Measurements from ENCODE around the gene RBP3.

RBP3 gene

GRCh38 chr10:47318706-47319105, 29.5 kb upstream of the RBP3 start:
- no peak overlapping the region for H3K27ac ChIP-seq (ENCODE audit: low read length)
- no peaks in the 10 kb centered on the region for H3K36me3 ChIP-seq (replicated peaks; ENCODE audit: insufficient read depth, low read length)
- no peak overlapping the region for H3K9ac ChIP-seq (ENCODE audit: low read length)
- no peak overlapping the region for H3K4me3 ChIP-seq (ENCODE audit: low read length)
- H2AFZ ChIP-seq (ENCODE audit: low read length): no peak overlapping the region
- H3K4me1 ChIP-seq (ENCODE audit: low read length): no peaks in the 10 kb centered on the region
- no peak for TF ChIP-seq EZH2 (optimal IDR thresholded peaks at IDR 0.05; ENCODE audit: low read depth, low read length)
- no peak for TF ChIP-seq EZH2phosphoT487 (IDR thresholded peaks at IDR 0.05; ENCODE audit: low read length)
- TF ChIP-seq CTCF (IDR thresholded peaks at IDR 0.05; ENCODE audit: low read length): no peak
- H3K9me3 ChIP-seq (replicated peaks; ENCODE audit: insufficient read depth, low read length): no peaks in the 10 kb centered on the region
- H3F3A ChIP-seq (ENCODE audit: insufficient read depth, low read length): no peaks in the 10 kb centered on the region
- H3K79me2 ChIP-seq (ENCODE audit: low read length): no peaks in the 10 kb centered on the region
- H3K9me2 ChIP-seq (replicated peaks; ENCODE audit: insufficient read depth, low read length): no peaks in the 10 kb centered on the region
- no peaks in the 10 kb centered on the region for H4K20me1 ChIP-seq (ENCODE audit: insufficient read depth, low read length)
- no peak overlapping the region for H3K4me2 ChIP-seq (ENCODE audit: low read depth, low read length)
- no peaks in the 10 kb centered on the region for H3K27me3 ChIP-seq (replicated peaks; ENCODE audit: insufficient read depth, low read length)
- DNase-seq: no peak

- no peak for DNase-seq
- H3K9ac ChIP-seq (ENCODE audit: low read length): no peak overlapping the region
- H2AFZ ChIP-seq (ENCODE audit: low read length): no peak overlapping the region
- H3K36me3 ChIP-seq (replicated peaks; ENCODE audit: insufficient read depth, low read length): no peaks in the 10 kb centered on the region
- no peaks in the 10 kb centered on the region for H3K9me3 ChIP-seq (replicated peaks; ENCODE audit: insufficient read depth, low read length)
- H3K4me1 ChIP-seq (ENCODE audit: low read length): no peaks in the 10 kb centered on the region
- no peak overlapping the region for H3K4me3 ChIP-seq (ENCODE audit: low read length)
- no peak for TF ChIP-seq EZH2phosphoT487 (IDR thresholded peaks at IDR 0.05; ENCODE audit: low read length)
- TF ChIP-seq EZH2 (optimal IDR thresholded peaks at IDR 0.05; ENCODE audit: low read depth, low read length): no peak
- no peak for TF ChIP-seq CTCF (IDR thresholded peaks at IDR 0.05; ENCODE audit: low read length)
- H3K79me2 ChIP-seq (ENCODE audit: low read length): no peaks in the 10 kb centered on the region
- no peaks in the 10 kb centered on the region for H3K9me2 ChIP-seq (replicated peaks; ENCODE audit: insufficient read depth, low read length)
- no peaks in the 10 kb centered on the region for H3K27me3 ChIP-seq (replicated peaks; ENCODE audit: insufficient read depth, low read length)
- H3K4me2 ChIP-seq (ENCODE audit: low read depth, low read length): no peak overlapping the region
- no peak overlapping the region for H3K27ac ChIP-seq (ENCODE audit: low read length)
- H4K20me1 ChIP-seq (ENCODE audit: insufficient read depth, low read length): no peaks in the 10 kb centered on the region
- no peaks in the 10 kb centered on the region for H3F3A ChIP-seq (ENCODE audit: insufficient read depth, low read length)
These were observed 28.4 kb upstream of the RBP3 start for GRCh38 chr10:47319784-47320183.

- H3K36me3 ChIP-seq (replicated peaks; ENCODE audit: insufficient read depth, low read length): no peaks in the 10 kb centered on the region
- no peak overlapping the region for H3K9ac ChIP-seq (ENCODE audit: low read length)
- H2AFZ ChIP-seq (ENCODE audit: low read length): no peak overlapping the region
- no peaks in the 10 kb centered on the region for H3K9me3 ChIP-seq (replicated peaks; ENCODE audit: insufficient read depth, low read length)
- H3F3A ChIP-seq (ENCODE audit: insufficient read depth, low read length): no peaks in the 10 kb centered on the region
- no peak overlapping the region for H3K4me2 ChIP-seq (ENCODE audit: low read depth, low read length)
- H3K9me2 ChIP-seq (replicated peaks; ENCODE audit: insufficient read depth, low read length): no peaks in the 10 kb centered on the region
- no peaks in the 10 kb centered on the region for H4K20me1 ChIP-seq (ENCODE audit: insufficient read depth, low read length)
- no peaks in the 10 kb centered on the region for H3K27me3 ChIP-seq (replicated peaks; ENCODE audit: insufficient read depth, low read length)
- no peak for TF ChIP-seq EZH2 (optimal IDR thresholded peaks at IDR 0.05; ENCODE audit: low read depth, low read length)
- TF ChIP-seq EZH2phosphoT487 (IDR thresholded peaks at IDR 0.05; ENCODE audit: low read length): no peak
- TF ChIP-seq CTCF (IDR thresholded peaks at IDR 0.05; ENCODE audit: low read length): no peak
- H3K4me3 ChIP-seq (ENCODE audit: low read length): no peak overlapping the region
- no peak overlapping the region for H3K27ac ChIP-seq (ENCODE audit: low read length)
- H3K4me1 ChIP-seq (ENCODE audit: low read length): no peaks in the 10 kb centered on the region
- DNase-seq: no peak
- H3K79me2 ChIP-seq (ENCODE audit: low read length): no peaks in the 10 kb centered on the region
These were observed 27.4 kb upstream of the RBP3 start for GRCh38 chr10:47320812-47321211.
